Measurements from ENCODE around the gene THOC7. TPM values are rescaled to one million over a fixed set of nuclear protein-coding genes. Genes with fewer than 3 reads are reported as not detected.

The THOC7 gene
- total RNA-seq, 4 donors from 2014 or later: 32.2 to 77.4 (median 47.9) TPM

GRCh38 chr3:63910891-63911290 is 47.3 kb upstream of the THOC7 start:
- DNase-seq (ENCODE audit: low spot score in 2 of 2): no peak
- WGBS, 2 donors: 65 to 69% methylated on average over 1 of the region's 1 CpG
- Histone ChIP-seq H3K4me1 (peaks cover 0 to 35% (median 19%) of the 10 kb centered on the region in 4 donors), H3K9me3 (no peaks in the 10 kb centered on the region), H3K27me3 (no peaks in the 10 kb centered on the region), H3K36me3 (peaks cover 0 to 11% (median 0%) of the 10 kb centered on the region in 3 donors), H3K4me3 (peak overlapping the region in 3 of 4 donors; percentile 68 to 78 (median 74)), H3K27ac (peak overlapping the region; percentile 97 to 99 (median 97))
- TF ChIP-seq CTCF (IDR thresholded peaks at IDR 0.05) (no peak), POLR2A (IDR thresholded peaks at IDR 0.05) (no peak), EP300 (IDR thresholded peaks at IDR 0.05) (no peak)

GRCh38 chr3:63910001-63910400 is 46.4 kb upstream of the THOC7 start:
- Histone ChIP-seq H3K4me1 (peaks cover 0 to 33% (median 19%) of the 10 kb centered on the region in 4 donors), H3K4me3 (no peak overlapping the region), H3K36me3 (peaks cover 0 to 2% (median 0%) of the 10 kb centered on the region in 3 donors), H3K27ac (no peak overlapping the region), H3K9me3 (no peaks in the 10 kb centered on the region), H3K27me3 (no peaks in the 10 kb centered on the region)
- TF ChIP-seq POLR2A (IDR thresholded peaks at IDR 0.05) (no peak), CTCF (IDR thresholded peaks at IDR 0.05) (no peak), EP300 (IDR thresholded peaks at IDR 0.05) (no peak)
- 93 to 94% methylated on average over 4 of the region's 4 CpGs for whole genome bisulfite sequencing, 2 donors
- no peak for DNase-seq (ENCODE audit: low spot score in 2 of 2)

- Histone ChIP-seq H3K27me3 (no peaks in the 10 kb centered on the region), H3K36me3 (no peaks in the 10 kb centered on the region), H3K9me3 (no peaks in the 10 kb centered on the region), H3K4me1 (peaks cover 0 to 27% (median 19%) of the 10 kb centered on the region in 4 donors), H3K4me3 (no peak overlapping the region), H3K27ac (no peak overlapping the region)
- WGBS, 2 donors: 61 to 71% methylated on average over 2 of the region's 2 CpGs
- no peak for DNase-seq (ENCODE audit: low spot score in 2 of 2)
- TF ChIP-seq EP300 (IDR thresholded peaks at IDR 0.05) (no peak), POLR2A (IDR thresholded peaks at IDR 0.05) (no peak), CTCF (IDR thresholded peaks at IDR 0.05) (no peak)
Observed at GRCh38 chr3:63909431-63909830, 45.8 kb upstream of the THOC7 start.

GRCh38 chr3:63908776-63909175 is 45.2 kb upstream of the THOC7 start:
- Histone ChIP-seq H3K4me3 (no peak overlapping the region), H3K9me3 (no peaks in the 10 kb centered on the region), H3K27ac (no peak overlapping the region), H3K4me1 (peaks cover 0 to 22% (median 15%) of the 10 kb centered on the region in 4 donors), H3K36me3 (no peaks in the 10 kb centered on the region), H3K27me3 (no peaks in the 10 kb centered on the region)
- no peak for DNase-seq (ENCODE audit: low spot score in 2 of 2)
- WGBS, 2 donors: 92 to 96% methylated on average over 1 of the region's 1 CpG
- TF ChIP-seq POLR2A (IDR thresholded peaks at IDR 0.05): no peak
- no peak for TF ChIP-seq CTCF (IDR thresholded peaks at IDR 0.05)
- TF ChIP-seq EP300 (IDR thresholded peaks at IDR 0.05): no peak

GRCh38 chr3:63908081-63908736 is 44.6 kb upstream of the THOC7 start:
- TF ChIP-seq CTCF (IDR thresholded peaks at IDR 0.05): no peak
- no peak for TF ChIP-seq EP300 (IDR thresholded peaks at IDR 0.05)
- no peak for TF ChIP-seq POLR2A (IDR thresholded peaks at IDR 0.05)
- Histone ChIP-seq H3K4me1 (peaks cover 0 to 21% (median 11%) of the 10 kb centered on the region in 4 donors), H3K27ac (peak overlapping the region in 1 of 4 donors; percentile 20), H3K36me3 (no peaks in the 10 kb centered on the region), H3K9me3 (no peaks in the 10 kb centered on the region), H3K27me3 (no peaks in the 10 kb centered on the region), H3K4me3 (no peak overlapping the region)
- WGBS, 2 donors: 44 to 52% methylated on average over 2 of the region's 2 CpGs
- no peak for DNase-seq (ENCODE audit: low spot score in 2 of 2)
